Measurements from ENCODE around the gene ABL1.
A peak's percentile ranks its signal among the peaks of the same experiment; 100 is the strongest.
"Not testable (repeated sequence)": the region's sequence is repeated elsewhere in the genome, so short reads cannot be mapped to it uniquely, and the experiment has no call there.

Gene ABL1

GRCh38 chr9:130834371-130835336 is at the start of gene ABL1:
TSS of gene ABL1 (plus strand) at chr9:130835254. CDS start at chr9:130835447, 193 bp downstream.
- no peak for TF ChIP-seq CTCF (IDR thresholded peaks at IDR 0.05; ENCODE audit: borderline replicate concordance, insufficient read depth, low read depth, low read length)
- peak within 1 kb of the TSS; percentile 71 for H3K4me3 ChIP-seq (ENCODE audit: low read depth, low read length)

GRCh38 chr9:130785940-130786508 is 49.0 kb upstream of the ABL1 start:
- TF ChIP-seq CTCF (IDR thresholded peaks at IDR 0.05; ENCODE audit: borderline replicate concordance, insufficient read depth, low read depth, low read length), result no peak

GRCh38 chr9:130786526-130786925 is 48.5 kb upstream of the ABL1 start:
- no peak overlapping the region for H3K4me3 ChIP-seq (ENCODE audit: low read depth, low read length)

More at GRCh38 chr9:130785940-130786508, 49.0 kb upstream of the ABL1 start:
- H3K4me3 ChIP-seq (ENCODE audit: low read depth, low read length), result no peak overlapping the region

GRCh38 chr9:130789747-130790672 is 45.0 kb upstream of the ABL1 start:
- no peak for TF ChIP-seq CTCF (IDR thresholded peaks at IDR 0.05; ENCODE audit: borderline replicate concordance, insufficient read depth, low read depth, low read length)

More at GRCh38 chr9:130786526-130786925, 48.5 kb upstream of the ABL1 start:
- TF ChIP-seq CTCF (IDR thresholded peaks at IDR 0.05; ENCODE audit: borderline replicate concordance, insufficient read depth, low read depth, low read length), result no peak

GRCh38 chr9:130791303-130791894 is 43.7 kb upstream of the ABL1 start:
- H3K4me3 ChIP-seq (ENCODE audit: low read depth, low read length), result no peak overlapping the region
- no peak for TF ChIP-seq CTCF (IDR thresholded peaks at IDR 0.05; ENCODE audit: borderline replicate concordance, insufficient read depth, low read depth, low read length)

More at GRCh38 chr9:130789747-130790672, 45.0 kb upstream of the ABL1 start:
- H3K4me3 ChIP-seq (ENCODE audit: low read depth, low read length), result no peak overlapping the region

GRCh38 chr9:130793589-130793988 is 41.5 kb upstream of the ABL1 start:
- H3K4me3 ChIP-seq (ENCODE audit: low read depth, low read length), result no peak overlapping the region
- TF ChIP-seq CTCF (IDR thresholded peaks at IDR 0.05; ENCODE audit: borderline replicate concordance, insufficient read depth, low read depth, low read length), result no peak

- not testable (repeated sequence) for H3K4me3 ChIP-seq (ENCODE audit: low read depth, low read length)
These were observed 41.0 kb upstream of the ABL1 start for GRCh38 chr9:130794021-130794420.

GRCh38 chr9:130794423-130794822 is 40.6 kb upstream of the ABL1 start:
- not testable (repeated sequence) for H3K4me3 ChIP-seq (ENCODE audit: low read depth, low read length)
